Neural cell (in vitro differentiated cells): ENCODE measurements around the gene TCTN1.

Experiments used
- POLR2AphosphoS5 ChIP-seq: IDR thresholded peaks from 2 replicates; pipeline ENCODE4 v1.6.1; 2012
- TF ChIP-seq, protein P1 (sequence below): fragments of 450-650 bp; IDR thresholded peaks from 2 replicates; pipeline ENCODE4 v1.5.1; 2014; ENCODE audit warnings: antibody characterized with exemption, mild to moderate bottlenecking, moderate library complexity; ENCODE audit not compliant: poor library complexity, severe bottlenecking

DNA sequence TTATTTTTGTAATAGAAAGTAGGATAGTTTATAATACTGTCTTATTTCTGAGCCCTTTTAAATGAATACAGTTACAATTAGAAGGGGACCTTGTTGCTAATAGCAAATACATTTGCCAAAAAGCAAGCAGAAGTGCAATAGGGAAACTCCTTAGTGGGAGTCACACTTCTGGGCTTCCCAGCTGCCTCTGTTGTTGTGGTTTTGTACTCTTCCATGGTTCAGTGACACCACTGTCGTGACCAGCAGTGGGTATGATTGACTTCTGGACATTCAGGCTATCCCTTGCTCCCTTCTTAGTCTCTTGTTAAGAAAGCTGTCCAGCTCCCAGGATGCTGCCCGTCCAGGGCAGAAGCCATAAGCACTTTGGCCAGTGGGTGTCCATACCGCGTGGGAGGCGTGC lies 22.6 kb downstream of the TCTN1 start:
- TF ChIP-seq POLR2AphosphoS5: no peak
- TF ChIP-seq, protein P1, sequence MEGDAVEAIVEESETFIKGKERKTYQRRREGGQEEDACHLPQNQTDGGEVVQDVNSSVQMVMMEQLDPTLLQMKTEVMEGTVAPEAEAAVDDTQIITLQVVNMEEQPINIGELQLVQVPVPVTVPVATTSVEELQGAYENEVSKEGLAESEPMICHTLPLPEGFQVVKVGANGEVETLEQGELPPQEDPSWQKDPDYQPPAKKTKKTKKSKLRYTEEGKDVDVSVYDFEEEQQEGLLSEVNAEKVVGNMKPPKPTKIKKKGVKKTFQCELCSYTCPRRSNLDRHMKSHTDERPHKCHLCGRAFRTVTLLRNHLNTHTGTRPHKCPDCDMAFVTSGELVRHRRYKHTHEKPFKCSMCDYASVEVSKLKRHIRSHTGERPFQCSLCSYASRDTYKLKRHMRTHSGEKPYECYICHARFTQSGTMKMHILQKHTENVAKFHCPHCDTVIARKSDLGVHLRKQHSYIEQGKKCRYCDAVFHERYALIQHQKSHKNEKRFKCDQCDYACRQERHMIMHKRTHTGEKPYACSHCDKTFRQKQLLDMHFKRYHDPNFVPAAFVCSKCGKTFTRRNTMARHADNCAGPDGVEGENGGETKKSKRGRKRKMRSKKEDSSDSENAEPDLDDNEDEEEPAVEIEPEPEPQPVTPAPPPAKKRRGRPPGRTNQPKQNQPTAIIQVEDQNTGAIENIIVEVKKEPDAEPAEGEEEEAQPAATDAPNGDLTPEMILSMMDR: no peak
